CMK (cell line): Measurements from ENCODE around the gene GALNT18.

ENCODE experiments used
- DNase-seq: peaks from one replicate; pipeline ENCODE4 v3.0.0-alpha.2; 2010; ENCODE audit warnings: low read depth

Gene GALNT18

DNA sequence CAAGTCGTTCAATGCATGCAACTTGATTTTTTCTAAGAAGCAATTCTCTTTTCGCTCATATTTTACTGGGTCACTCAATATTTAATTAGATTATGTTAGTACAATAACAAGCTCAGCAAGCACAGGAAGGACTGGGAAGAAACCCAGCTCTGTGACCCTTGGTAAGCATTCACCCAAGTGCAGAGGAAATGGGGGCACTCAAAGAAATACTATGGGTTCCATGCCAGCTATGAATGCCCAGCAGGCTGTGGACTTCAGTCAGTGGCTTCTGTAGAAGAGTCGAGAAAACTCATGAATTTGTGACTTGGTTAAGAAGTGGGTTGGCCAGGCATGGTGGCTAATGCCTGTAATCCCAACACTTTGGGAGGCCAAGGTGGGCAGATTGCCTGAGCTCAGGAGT lies 123.6 kb downstream of the GALNT18 start:
- no peak for DNase-seq

GRCh38 chr11:11496879-11497278 lies 124.9 kb downstream of the GALNT18 start:
- no peak for DNase-seq

DNA sequence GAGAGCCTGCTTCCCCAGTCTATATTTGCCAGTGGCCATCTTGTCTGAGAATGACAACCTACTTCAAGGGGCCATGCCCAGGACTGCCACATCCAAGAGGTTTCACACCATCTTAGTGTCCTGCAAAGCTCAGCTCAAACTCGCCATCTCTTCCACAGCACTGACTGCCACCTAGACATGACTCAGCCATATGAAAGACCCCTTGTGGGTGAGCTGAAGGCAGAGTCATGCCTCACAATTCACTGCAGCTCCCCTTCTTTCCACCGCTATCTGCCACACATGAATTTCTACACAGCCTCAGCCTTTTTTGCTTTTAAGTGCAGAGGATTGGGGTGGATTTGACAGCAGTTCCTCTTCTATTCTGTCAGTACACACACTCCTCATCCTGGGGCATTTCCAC lies 127.5 kb downstream of the GALNT18 start:
- no peak for DNase-seq

GRCh38 chr11:11493698-11494097 lies 128.1 kb downstream of the GALNT18 start:
- DNase-seq: no peak

DNA sequence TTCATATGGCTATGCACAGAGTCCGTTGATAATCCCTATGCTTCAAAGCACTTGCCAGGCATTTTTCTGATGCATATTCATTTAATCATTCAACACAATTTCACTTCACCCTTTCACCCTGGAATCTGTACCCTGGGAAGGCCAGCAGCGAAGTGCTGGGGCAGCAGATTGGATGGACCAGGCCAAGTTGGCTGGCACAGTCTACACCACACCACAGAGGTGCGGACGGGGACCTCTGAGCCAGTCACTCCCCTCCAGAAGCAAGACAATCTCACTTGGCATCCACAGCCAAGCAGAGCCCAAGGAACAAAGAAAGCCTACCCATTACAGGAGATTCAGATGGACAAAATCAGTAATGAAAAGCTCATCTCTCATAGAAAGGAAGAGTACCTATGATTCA lies 130.2 kb downstream of the GALNT18 start:
- no peak for DNase-seq

GRCh38 chr11:11491014-11491413 lies 130.8 kb downstream of the GALNT18 start:
- no peak for DNase-seq

DNA sequence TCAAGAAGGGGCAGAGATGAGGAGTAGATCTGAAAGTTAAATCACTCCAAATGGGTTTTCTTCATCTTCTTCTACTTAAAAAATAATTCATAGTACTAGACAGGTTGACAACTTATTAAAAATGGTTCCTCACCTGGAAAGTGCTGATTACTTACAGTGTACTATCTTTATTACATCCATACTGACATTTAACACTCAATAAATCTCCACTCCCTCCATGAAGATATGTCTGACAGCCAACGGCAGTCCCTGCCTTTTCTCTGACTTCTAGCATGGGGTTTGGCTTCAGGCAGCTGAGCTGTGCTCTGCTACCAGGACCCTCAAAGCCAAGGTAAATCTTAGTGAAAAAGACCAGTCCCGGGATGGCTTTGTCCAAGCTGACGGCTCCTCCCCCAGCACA lies 135.4 kb downstream of the GALNT18 start:
- no peak for DNase-seq

- DNase-seq: no peak
Measured at GRCh38 chr11:11486002-11486401, 135.8 kb downstream of the GALNT18 start.

DNA sequence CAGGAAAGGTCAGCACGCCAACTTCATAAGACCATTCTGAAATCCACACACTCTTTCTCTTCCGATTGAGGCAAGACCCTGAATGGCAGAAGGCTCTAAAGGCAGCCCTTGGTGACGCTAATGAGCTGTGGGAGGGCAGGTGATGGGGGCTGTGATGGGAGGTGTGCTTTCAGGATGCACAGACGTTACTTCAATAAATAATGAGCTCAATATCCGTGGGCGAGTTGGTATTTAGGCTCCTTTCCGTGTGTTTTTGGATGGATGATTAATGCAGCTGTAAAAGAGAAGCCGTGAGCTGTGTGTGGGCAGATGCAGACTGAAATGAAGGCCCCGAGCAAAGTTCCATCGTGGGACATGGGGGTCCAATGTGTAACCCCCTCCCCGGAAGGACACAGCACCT lies 138.2 kb downstream of the GALNT18 start:
- DNase-seq: no peak

DNA sequence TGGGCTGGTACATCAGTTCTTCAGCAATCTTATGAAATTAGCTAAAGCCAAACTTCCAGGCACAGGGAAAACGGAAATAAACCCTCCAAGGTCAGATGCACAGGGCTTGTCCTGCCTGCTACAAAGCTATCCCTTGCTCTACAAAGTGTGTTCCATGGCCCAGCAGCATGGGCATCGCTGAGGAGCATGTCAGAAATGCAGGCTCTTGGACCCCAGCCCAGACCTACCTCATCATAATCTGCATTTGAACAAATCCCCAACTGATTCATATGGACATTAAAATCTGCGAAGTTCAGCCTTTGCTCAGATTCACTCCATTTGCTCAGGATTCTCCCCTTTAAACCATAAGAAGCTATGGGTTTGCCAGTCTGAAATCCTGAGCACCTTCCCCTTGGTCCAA lies 139.1 kb downstream of the GALNT18 start:
- no peak for DNase-seq

DNA sequence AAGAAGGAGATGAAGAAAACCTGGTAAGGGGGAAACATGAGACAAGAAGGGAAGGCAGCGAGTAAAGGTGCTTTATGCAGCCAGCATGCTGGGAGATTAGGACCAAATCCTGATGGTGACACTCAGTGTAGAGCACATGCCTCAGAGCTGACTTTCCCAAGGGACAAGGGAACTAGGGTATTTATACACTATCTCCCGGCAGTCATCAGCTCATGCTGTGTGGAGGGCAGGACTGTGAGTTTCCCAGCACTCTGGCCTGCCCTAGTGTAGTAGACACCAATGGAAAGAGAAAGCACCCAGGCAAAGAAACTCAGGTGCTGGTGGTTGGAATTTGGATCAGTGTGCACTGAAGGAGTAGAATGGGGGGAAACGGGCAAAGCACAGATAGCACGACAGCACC lies 140.4 kb downstream of the GALNT18 start:
- DNase-seq: no peak

- DNase-seq: no peak
Measured at GRCh38 chr11:11480971-11481370, 140.8 kb downstream of the GALNT18 start.

- no peak for DNase-seq
Measured at GRCh38 chr11:11478687-11479086, 143.1 kb downstream of the GALNT18 start.

- no peak for DNase-seq
Measured at GRCh38 chr11:11477695-11478420, 143.9 kb downstream of the GALNT18 start.

DNA sequence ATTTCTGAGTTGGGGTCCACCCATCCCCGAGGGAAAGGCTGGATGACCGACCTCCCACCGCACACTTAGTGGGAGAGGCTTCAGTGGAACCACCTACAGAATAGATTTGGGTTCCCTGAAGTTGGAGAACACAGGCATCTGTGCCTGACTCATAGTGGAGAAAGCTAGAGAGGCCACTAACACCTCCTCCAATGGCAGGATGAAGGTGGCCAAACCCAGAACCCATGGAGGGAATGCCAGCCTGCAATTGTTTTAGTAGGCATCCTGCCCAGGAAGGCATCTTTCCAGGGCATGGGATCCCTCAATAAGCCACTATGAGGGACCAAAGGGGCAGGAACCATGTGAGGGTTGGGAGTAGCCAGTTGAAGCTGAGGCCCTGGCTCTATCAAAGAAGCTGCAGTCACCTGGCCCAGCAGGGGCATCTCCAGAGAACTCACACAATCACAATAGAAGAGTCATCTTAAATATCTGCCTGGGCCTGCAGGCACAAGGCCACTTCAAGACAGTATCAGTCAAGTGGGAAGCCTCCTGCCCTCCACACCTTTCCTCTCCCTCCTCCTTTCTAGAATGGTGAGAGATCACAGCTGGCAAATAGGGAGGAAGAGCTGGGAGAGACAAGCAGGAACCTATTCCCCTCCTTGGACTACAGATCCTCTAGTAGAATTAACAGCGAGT lies 144.7 kb downstream of the GALNT18 start:
- no peak for DNase-seq

DNA sequence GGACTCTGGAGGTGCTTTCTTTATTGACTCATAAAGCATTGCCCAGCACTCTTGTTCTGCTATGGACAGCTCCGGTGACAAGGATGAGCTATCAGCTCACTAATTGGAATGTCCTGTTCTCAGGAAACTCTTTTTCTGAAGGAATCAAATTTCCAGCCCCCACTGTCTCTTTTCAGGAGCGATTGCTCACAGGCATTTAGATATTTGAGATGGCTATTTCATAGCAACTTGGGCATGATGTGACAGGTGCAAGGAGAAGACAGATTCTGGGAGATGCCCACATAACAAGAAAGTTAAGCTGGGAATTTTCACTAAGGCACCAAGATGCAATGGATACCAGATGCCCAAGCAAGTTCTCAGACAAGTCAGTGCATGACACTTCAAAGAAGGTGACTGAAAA lies 145.3 kb downstream of the GALNT18 start:
- DNase-seq: no peak

- DNase-seq: no peak
Measured at GRCh38 chr11:11472106-11472505, 149.7 kb downstream of the GALNT18 start.

DNA sequence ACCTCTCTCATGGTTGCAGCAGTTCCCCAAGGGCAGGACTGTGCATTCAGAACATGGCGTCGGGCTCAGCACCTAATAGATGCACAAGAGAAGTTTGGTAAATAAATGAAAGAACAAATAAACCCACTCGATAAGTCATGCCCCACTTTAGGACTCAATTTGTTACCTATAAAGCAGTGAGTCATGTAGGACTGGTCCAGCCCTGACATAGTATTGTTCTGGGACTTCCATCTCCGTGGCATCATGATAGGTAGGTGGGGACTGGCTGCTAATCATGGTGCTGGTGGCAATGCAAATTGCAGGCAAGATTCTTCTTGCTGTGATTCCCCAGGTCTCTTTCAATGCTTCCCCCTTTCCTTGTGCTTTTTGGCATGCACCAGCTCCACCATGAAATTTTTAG lies 150.6 kb downstream of the GALNT18 start:
- DNase-seq: no peak

DNA sequence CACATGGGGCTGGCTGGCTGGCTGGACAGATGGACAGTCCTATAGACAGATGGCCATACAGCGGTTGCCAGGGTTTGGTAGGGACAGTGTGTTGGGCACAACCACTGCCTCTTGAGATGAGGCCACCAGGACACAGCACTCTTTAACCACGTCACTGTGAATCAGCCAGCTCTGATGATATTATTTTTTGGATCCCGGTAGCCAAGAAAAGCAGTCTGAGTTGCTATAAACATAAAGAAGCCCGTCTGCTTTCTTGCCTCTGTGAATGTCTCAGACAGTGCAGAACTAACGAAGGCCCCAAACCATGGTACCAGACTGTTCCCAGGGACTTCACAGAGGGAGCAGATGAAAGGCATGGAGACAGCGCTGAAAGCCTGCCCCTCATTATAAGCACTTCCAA lies 152.9 kb downstream of the GALNT18 start:
- DNase-seq: no peak

DNA sequence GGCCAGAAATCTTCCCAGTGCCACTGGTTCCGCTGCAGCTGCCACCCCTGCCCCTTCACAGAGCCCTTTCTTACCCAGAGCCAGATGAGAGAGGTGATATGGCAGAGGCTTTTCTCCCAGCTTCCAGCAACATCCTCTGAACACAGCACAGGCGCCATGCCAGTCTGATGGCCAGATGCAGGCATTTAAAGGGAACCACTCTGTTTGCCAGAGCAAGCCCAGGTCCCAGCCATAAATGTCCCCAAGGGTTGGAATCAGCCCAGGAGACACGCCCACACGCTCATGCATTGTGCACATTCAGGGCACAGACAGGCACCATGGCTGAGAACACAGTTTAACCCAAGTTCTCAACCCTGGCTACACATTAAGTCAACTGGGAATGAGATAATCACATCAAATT lies 154.5 kb downstream of the GALNT18 start:
- no peak for DNase-seq

DNA sequence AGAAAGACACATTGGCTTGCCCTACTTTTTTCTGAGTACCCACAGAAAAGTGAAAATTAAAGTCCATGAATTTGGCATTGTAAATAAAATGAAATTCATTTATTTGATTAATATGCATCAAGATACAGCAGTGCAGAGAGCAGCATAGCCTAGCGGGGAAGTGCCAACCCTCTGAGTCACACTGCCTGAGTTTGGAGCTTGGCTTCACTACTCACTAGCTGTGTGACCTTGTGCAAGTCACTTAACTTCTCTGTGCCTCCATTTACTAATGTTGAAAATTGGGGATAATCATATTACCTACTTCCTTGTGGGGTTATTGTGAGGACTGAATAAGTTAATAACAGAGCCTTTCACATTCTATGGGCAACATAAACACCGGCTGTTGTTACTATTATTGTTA lies 157.2 kb downstream of the GALNT18 start:
- DNase-seq: no peak

DNA sequence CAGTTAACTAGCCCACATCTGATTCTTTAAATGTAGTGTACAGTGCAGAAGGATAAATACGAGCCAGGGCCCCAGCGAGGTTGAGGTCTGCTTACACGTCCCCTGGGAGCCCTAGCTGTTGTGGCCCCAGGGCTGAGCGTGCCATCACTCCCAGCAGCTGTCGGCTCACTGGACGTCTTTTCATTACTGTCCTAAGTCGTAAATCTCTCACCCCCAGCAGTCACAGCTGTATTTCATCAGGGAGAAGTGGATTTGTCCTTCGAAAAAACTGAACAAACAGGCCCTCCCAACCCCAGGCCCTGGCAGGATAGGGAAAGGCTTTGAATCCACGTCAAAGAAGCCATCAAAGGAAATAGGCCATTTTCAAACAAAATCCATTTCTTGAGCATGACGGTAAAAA lies 158.4 kb downstream of the GALNT18 start:
- no peak for DNase-seq

GRCh38 chr11:11461473-11461872 lies 160.3 kb downstream of the GALNT18 start:
- no peak for DNase-seq

GRCh38 chr11:11459578-11459977 lies 162.2 kb downstream of the GALNT18 start:
- no peak for DNase-seq
